Measurements from ENCODE around the gene TRIP12.
"Not testable (repeated sequence)": the region's sequence is repeated elsewhere in the genome, so short reads cannot be mapped to it uniquely, and the experiment has no call there.

Gene TRIP12

DNA sequence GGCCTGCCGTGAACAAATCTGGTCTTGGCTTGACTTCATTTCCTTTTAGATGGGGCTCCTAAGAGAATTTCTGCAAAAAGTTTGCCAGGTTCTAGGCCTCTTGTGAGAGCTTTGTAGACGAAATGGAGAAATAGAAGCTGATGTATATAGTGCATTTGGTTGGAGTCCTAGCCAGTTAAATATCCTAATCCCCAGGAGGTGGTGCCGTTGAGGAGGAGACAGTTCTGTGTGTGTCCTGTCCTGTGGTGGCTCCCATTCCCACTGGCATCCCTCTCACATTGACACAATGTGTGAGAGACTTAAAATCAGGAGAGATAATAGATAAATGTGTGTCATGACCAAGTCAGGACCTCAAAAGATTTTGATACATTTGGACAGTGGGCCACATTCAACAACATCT lies 172.9 kb downstream of the TRIP12 start:
- no peak for FAIRE-seq
- no peak for DNase-seq (ENCODE audit: insufficient read length, low spot score)
- TF ChIP-seq, protein P1, sequence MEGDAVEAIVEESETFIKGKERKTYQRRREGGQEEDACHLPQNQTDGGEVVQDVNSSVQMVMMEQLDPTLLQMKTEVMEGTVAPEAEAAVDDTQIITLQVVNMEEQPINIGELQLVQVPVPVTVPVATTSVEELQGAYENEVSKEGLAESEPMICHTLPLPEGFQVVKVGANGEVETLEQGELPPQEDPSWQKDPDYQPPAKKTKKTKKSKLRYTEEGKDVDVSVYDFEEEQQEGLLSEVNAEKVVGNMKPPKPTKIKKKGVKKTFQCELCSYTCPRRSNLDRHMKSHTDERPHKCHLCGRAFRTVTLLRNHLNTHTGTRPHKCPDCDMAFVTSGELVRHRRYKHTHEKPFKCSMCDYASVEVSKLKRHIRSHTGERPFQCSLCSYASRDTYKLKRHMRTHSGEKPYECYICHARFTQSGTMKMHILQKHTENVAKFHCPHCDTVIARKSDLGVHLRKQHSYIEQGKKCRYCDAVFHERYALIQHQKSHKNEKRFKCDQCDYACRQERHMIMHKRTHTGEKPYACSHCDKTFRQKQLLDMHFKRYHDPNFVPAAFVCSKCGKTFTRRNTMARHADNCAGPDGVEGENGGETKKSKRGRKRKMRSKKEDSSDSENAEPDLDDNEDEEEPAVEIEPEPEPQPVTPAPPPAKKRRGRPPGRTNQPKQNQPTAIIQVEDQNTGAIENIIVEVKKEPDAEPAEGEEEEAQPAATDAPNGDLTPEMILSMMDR (IDR thresholded peaks at IDR 0.05; ENCODE audit: insufficient read depth, missing control alignments): no peak

DNA sequence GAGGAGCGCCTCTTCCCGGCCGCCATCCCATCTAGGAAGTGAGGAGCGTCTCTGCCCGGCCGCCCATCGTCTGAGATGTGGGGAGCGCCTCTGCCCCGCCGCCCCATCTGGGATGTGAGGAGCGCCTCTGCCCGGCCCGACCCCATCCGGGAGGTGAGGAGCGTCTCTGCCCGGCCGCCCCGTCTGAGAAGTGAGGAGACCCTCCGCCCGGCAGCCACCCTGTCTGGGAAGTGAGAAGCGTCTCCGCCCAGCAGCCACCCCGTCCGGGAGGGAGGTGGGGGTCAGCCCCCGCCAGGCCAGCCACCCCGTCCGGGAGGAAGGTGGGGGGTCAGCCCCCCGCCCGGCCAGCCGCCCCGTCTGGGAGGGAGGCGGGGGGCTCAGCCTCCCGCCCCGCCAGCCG lies 179.1 kb downstream of the TRIP12 start:
- not testable (repeated sequence) for FAIRE-seq

DNA sequence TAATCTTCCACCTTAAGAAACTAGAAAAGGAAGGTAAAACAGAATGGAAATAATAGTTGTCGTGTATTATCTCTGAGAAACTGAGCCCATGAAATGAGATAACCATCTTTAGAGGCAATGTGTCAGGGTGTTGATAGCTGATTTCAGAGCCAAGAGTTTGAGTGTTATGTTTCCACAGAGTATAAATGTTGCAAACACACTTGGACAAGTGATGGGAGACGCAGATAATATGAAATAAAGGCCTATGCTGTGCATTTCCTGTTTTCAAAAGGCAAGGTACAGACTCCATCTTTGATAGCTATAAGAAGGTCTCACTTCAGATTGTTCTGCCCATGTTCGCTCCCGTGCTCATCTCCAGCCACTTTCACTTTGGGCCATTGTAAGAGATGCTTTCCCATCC lies 181.5 kb downstream of the TRIP12 start:
- no peak for DNase-seq (ENCODE audit: insufficient read length, low spot score)
- FAIRE-seq: no peak
- TF ChIP-seq, protein P1 (IDR thresholded peaks at IDR 0.05; ENCODE audit: insufficient read depth, missing control alignments): no peak

More for the DNA sequence above, 179.1 kb downstream of the TRIP12 start:
- not testable (repeated sequence) for DNase-seq (ENCODE audit: insufficient read length, low spot score)

- no peak for DNase-seq (ENCODE audit: insufficient read length, low spot score)
- TF ChIP-seq, protein P1 (IDR thresholded peaks at IDR 0.05; ENCODE audit: insufficient read depth, missing control alignments): no peak
- no peak for FAIRE-seq
Observed at GRCh38 chr2:229738024-229738625, 183.7 kb downstream of the TRIP12 start.

- DNase-seq (ENCODE audit: insufficient read length, low spot score): no peak
- TF ChIP-seq, protein P1 (IDR thresholded peaks at IDR 0.05; ENCODE audit: insufficient read depth, missing control alignments): no peak
- no peak for FAIRE-seq
Observed at GRCh38 chr2:229734410-229734809, 187.4 kb downstream of the TRIP12 start.

GRCh38 chr2:229733611-229734245 lies 188.1 kb downstream of the TRIP12 start:
- FAIRE-seq: no peak
- DNase-seq (ENCODE audit: insufficient read length, low spot score): no peak
- TF ChIP-seq, protein P1 (IDR thresholded peaks at IDR 0.05; ENCODE audit: insufficient read depth, missing control alignments): no peak

DNA sequence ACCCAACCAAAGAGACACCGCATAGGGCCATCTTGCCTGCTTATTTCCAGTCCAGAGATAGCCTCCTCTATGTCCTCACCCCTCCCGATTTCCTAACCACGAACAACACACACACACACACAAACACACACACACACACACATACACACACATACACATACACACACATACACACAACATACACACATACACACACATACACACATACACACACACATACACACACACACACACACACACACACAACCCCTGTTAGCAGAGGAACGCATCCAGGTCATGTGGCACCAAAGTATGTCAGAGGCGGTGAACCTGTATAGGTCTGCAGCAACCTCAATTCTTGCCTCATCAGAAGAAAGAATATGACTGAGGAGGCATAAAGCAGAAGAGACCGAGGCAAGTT lies 188.9 kb downstream of the TRIP12 start:
- TF ChIP-seq, protein P1 (IDR thresholded peaks at IDR 0.05; ENCODE audit: insufficient read depth, missing control alignments): no peak
- no peak for DNase-seq (ENCODE audit: insufficient read length, low spot score)
- FAIRE-seq: no peak
